Measurements from ENCODE around the gene ATG3.
"Not testable (repeated sequence)": the region's sequence is repeated elsewhere in the genome, so short reads cannot be mapped to it uniquely, and the experiment has no call there.

The ATG3 gene

GRCh38 chr3:112569265-112569664, 7.5 kb upstream of the ATG3 start:
- H3K4me2 ChIP-seq (ENCODE audit: low read length), result no peak overlapping the region
- TF ChIP-seq EZH2phosphoT487 (IDR thresholded peaks at IDR 0.05; ENCODE audit: borderline replicate concordance, low read length) (no peak), CTCF (IDR thresholded peaks at IDR 0.05; ENCODE audit: low read depth, low read length, poor library complexity, severe bottlenecking) (no peak)

GRCh38 chr3:112568642-112569041, 6.9 kb upstream of the ATG3 start:
- Histone ChIP-seq H3K36me3 (ENCODE audit: control insufficient read depth, low read length) (peaks cover 69% of the 10 kb centered on the region), H4K20me1 (ENCODE audit: control insufficient read depth, insufficient read depth, low read depth, low read length) (no peaks in the 10 kb centered on the region), H3K4me3 (ENCODE audit: low read length) (no peak overlapping the region), H3F3A (ENCODE audit: control insufficient read depth, insufficient read depth) (no peaks in the 10 kb centered on the region), H3K4me1 (ENCODE audit: control insufficient read depth, low read length) (peaks cover 6% of the 10 kb centered on the region), H3K4me2 (ENCODE audit: low read length) (no peak overlapping the region), H3K9me3 (ENCODE audit: control insufficient read depth, insufficient read depth, low read length) (no peaks in the 10 kb centered on the region), H3K27ac (ENCODE audit: low read depth, low read length) (no peak overlapping the region), H3K9me2 (replicated peaks; ENCODE audit: control insufficient read depth, low read length) (no peaks in the 10 kb centered on the region), H3K79me2 (ENCODE audit: control insufficient read depth, low read length) (peaks cover 5% of the 10 kb centered on the region), H3K27me3 (ENCODE audit: control insufficient read depth, low read length) (no peaks in the 10 kb centered on the region)
- TF ChIP-seq EZH2phosphoT487 (IDR thresholded peaks at IDR 0.05; ENCODE audit: borderline replicate concordance, low read length) (no peak), CTCF (IDR thresholded peaks at IDR 0.05; ENCODE audit: low read depth, low read length, poor library complexity, severe bottlenecking) (no peak)

More at GRCh38 chr3:112569265-112569664, 7.5 kb upstream of the ATG3 start:
- Histone ChIP-seq H3K4me3 (ENCODE audit: low read length) (no peak overlapping the region), H3K79me2 (ENCODE audit: control insufficient read depth, low read length) (no peaks in the 10 kb centered on the region), H3K27me3 (ENCODE audit: control insufficient read depth, low read length) (no peaks in the 10 kb centered on the region), H3K9me2 (replicated peaks; ENCODE audit: control insufficient read depth, low read length) (no peaks in the 10 kb centered on the region), H3K27ac (ENCODE audit: low read depth, low read length) (no peak overlapping the region), H3F3A (ENCODE audit: control insufficient read depth, insufficient read depth) (no peaks in the 10 kb centered on the region), H3K4me1 (ENCODE audit: control insufficient read depth, low read length) (0 out of 2 replicates have a peak, but pooled peaks cover 5% of the 10 kb centered on the region), H3K9me3 (ENCODE audit: control insufficient read depth, insufficient read depth, low read length) (no peaks in the 10 kb centered on the region), H4K20me1 (ENCODE audit: control insufficient read depth, insufficient read depth, low read depth, low read length) (no peaks in the 10 kb centered on the region), H3K36me3 (ENCODE audit: control insufficient read depth, low read length) (peaks cover 70% of the 10 kb centered on the region)

- Histone ChIP-seq H3K4me1 (ENCODE audit: control insufficient read depth, low read length) (peaks cover 17% of the 10 kb centered on the region), H3K4me2 (ENCODE audit: low read length) (no peak overlapping the region), H3K36me3 (ENCODE audit: control insufficient read depth, low read length) (peaks cover 49% of the 10 kb centered on the region), H3K9me3 (ENCODE audit: control insufficient read depth, insufficient read depth, low read length) (no peaks in the 10 kb centered on the region), H3F3A (ENCODE audit: control insufficient read depth, insufficient read depth) (no peaks in the 10 kb centered on the region), H3K27me3 (ENCODE audit: control insufficient read depth, low read length) (no peaks in the 10 kb centered on the region), H3K79me2 (ENCODE audit: control insufficient read depth, low read length) (peaks cover 37% of the 10 kb centered on the region), H3K27ac (ENCODE audit: low read depth, low read length) (no peak overlapping the region), H3K4me3 (ENCODE audit: low read length) (no peak overlapping the region), H4K20me1 (ENCODE audit: control insufficient read depth, insufficient read depth, low read depth, low read length) (no peaks in the 10 kb centered on the region), H3K9me2 (replicated peaks; ENCODE audit: control insufficient read depth, low read length) (no peaks in the 10 kb centered on the region)
- TF ChIP-seq CTCF (IDR thresholded peaks at IDR 0.05; ENCODE audit: low read depth, low read length, poor library complexity, severe bottlenecking) (no peak), EZH2phosphoT487 (IDR thresholded peaks at IDR 0.05; ENCODE audit: borderline replicate concordance, low read length) (no peak)
These were observed 3.2 kb upstream of the ATG3 start for GRCh38 chr3:112564940-112565305.

- not testable (repeated sequence) for H3K27me3 ChIP-seq (ENCODE audit: control insufficient read depth, low read length); H3F3A ChIP-seq (ENCODE audit: control insufficient read depth, insufficient read depth); H3K4me2 ChIP-seq (ENCODE audit: low read length); H3K4me3 ChIP-seq (ENCODE audit: low read length); H3K9me3 ChIP-seq (ENCODE audit: control insufficient read depth, insufficient read depth, low read length); H3K9me2 ChIP-seq (replicated peaks; ENCODE audit: control insufficient read depth, low read length); H4K20me1 ChIP-seq (ENCODE audit: control insufficient read depth, insufficient read depth, low read depth, low read length); H3K27ac ChIP-seq (ENCODE audit: low read depth, low read length)
- H3K4me1 ChIP-seq (ENCODE audit: control insufficient read depth, low read length), result peaks cover 21% of the 10 kb centered on the region
- H3K79me2 ChIP-seq (ENCODE audit: control insufficient read depth, low read length), result peaks cover 43% of the 10 kb centered on the region
- peaks cover 49% of the 10 kb centered on the region for H3K36me3 ChIP-seq (ENCODE audit: control insufficient read depth, low read length)
These were observed 2.6 kb upstream of the ATG3 start for GRCh38 chr3:112564247-112564939.

All from DOHH2 (cell line).